HUES48 (cell line): ENCODE results near the gene ONECUT2.

Experiments
- H3K27ac ChIP-seq: one replicate; pipeline ENCODE4 v1.7.0; 2013; ENCODE audit warnings: low read depth, low read length, inconsistent platforms
- H3K27me3 ChIP-seq: 2 replicates; pipeline ENCODE4 v1.6.1; 2013; ENCODE audit warnings: mild to moderate bottlenecking, low read length; ENCODE audit not compliant: control insufficient read depth, insufficient read depth
- H3K36me3 ChIP-seq: 2 replicates; pipeline ENCODE4 v1.6.1; 2013; ENCODE audit warnings: low read length; ENCODE audit not compliant: control insufficient read depth, insufficient read depth
- H3K4me1 ChIP-seq: 2 replicates; pipeline ENCODE4 v1.6.1; 2013; ENCODE audit warnings: mild to moderate bottlenecking, low read length; ENCODE audit not compliant: control insufficient read depth, insufficient read depth
- H3K4me3 ChIP-seq: 2 replicates; pipeline ENCODE4 v1.5.1; 2013; ENCODE audit warnings: mild to moderate bottlenecking, low read depth, low read length
- H3K9ac ChIP-seq: 2 replicates; pipeline ENCODE4 v1.6.1; 2013; ENCODE audit warnings: mild to moderate bottlenecking, low read depth, low read length, moderate library complexity
- H3K9me3 ChIP-seq: 2 replicates; pipeline ENCODE4 v1.6.1; 2013; ENCODE audit warnings: low read length; ENCODE audit not compliant: control insufficient read depth, insufficient read depth

Gene ONECUT2

GRCh38 chr18:57533868-57534510, 98.8 kb downstream of the ONECUT2 start:
- Histone ChIP-seq H3K36me3 (no peaks in the 10 kb centered on the region), H3K9me3 (no peaks in the 10 kb centered on the region), H3K27me3 (no peaks in the 10 kb centered on the region), H3K9ac (no peak overlapping the region), H3K4me3 (no peak overlapping the region), H3K27ac (peak overlapping the region; percentile 19), H3K4me1 (peaks cover 21% of the 10 kb centered on the region)

GRCh38 chr18:57534511-57534909, 99.3 kb downstream of the ONECUT2 start:
- no peaks in the 10 kb centered on the region for H3K36me3 ChIP-seq
- H3K4me3 ChIP-seq: no peak overlapping the region
- H3K27me3 ChIP-seq: no peaks in the 10 kb centered on the region
- H3K9ac ChIP-seq: no peak overlapping the region
- peaks cover 16% of the 10 kb centered on the region for H3K4me1 ChIP-seq
- no peaks in the 10 kb centered on the region for H3K9me3 ChIP-seq
- H3K27ac ChIP-seq: no peak overlapping the region

- Histone ChIP-seq H3K27ac (no peak overlapping the region), H3K9ac (no peak overlapping the region), H3K4me1 (peaks cover 3% of the 10 kb centered on the region; the same call in 1 of the 2 replicates), H3K9me3 (no peaks in the 10 kb centered on the region), H3K4me3 (no peak overlapping the region), H3K27me3 (no peaks in the 10 kb centered on the region), H3K36me3 (no peaks in the 10 kb centered on the region)
Observed at GRCh38 chr18:57538614-57539013, 103.4 kb downstream of the ONECUT2 start.

GRCh38 chr18:57539702-57540101, 104.5 kb downstream of the ONECUT2 start:
- Histone ChIP-seq H3K27ac (no peak overlapping the region), H3K27me3 (no peaks in the 10 kb centered on the region), H3K36me3 (no peaks in the 10 kb centered on the region), H3K9ac (no peak overlapping the region), H3K9me3 (no peaks in the 10 kb centered on the region), H3K4me3 (no peak overlapping the region), H3K4me1 (no peaks in the 10 kb centered on the region)
